Measurements from ENCODE around the gene ERC2. TPM values are rescaled to one million over a fixed set of nuclear protein-coding genes. Genes with fewer than 3 reads are reported as not detected.

ERC2 gene
- total RNA-seq, 1 donor from 2014 or later, result 6.2 TPM

DNA sequence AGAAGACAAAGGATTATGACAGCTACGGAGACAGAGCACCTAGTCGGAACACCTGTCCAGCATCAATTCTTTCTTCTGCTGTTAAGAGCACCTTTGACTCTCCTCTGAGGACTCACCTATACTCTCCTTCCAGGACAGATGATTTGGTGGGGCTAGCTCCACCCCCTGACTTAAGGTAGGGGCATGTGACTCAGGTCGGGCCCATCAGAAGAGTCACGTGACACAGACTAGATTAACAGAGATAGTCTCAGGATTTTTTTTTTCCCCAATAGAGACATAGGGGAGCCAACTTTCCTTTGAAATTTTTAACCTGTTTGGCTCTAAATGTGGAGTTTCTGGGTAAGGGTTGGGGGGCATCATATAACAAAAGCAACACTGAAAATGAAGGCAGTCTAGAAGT, 969.7 kb downstream of the ERC2 start:
- no peak for DNase-seq (ENCODE audit: low read depth)

GRCh38 chr3:55497250-55497649, 971.0 kb downstream of the ERC2 start:
- DNase-seq (ENCODE audit: low read depth), result no peak

DNA sequence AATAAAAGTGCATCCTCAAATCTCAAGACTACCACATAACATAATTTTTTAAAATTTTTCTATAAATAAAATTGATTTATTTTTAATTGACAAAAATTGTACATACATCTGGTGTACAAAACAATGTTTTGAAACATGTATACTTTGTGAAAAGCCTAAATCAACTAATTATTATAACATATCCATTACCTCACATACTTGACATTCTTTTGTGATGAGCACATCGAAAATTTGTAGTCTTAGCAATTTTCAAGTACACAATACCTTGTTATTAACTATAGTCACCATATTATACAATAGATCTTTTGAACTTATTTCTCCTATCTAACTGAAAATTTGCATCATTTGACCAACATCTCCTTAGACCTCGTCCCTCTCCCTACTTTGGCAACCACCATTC, 973.3 kb downstream of the ERC2 start:
- DNase-seq (ENCODE audit: low read depth), result no peak

DNA sequence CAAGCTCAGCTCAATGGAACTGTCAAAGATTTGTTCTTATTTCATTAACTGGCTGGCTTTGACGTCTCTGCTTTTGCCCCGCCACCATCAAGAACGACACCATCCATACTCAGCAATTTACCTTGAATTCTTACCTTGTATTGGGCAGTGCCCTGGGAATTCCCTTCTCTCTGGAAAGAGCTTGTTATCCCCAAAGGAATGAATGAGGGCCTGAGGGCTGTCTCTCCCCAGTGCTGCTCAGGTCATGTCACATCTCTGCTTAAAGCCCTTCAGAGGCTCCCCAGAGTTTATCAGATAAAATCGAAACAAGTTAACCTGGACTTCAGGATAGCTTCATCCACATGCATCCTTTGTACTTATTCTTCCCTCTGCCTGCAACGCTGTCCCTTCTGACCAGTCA, 975.3 kb downstream of the ERC2 start:
- no peak for DNase-seq (ENCODE audit: low read depth)

GRCh38 chr3:55491296-55491816, 976.9 kb downstream of the ERC2 start:
- no peak for DNase-seq (ENCODE audit: low read depth)

- no peak for DNase-seq (ENCODE audit: low read depth)
Measured at GRCh38 chr3:55490276-55490913, 977.9 kb downstream of the ERC2 start.

GRCh38 chr3:55489798-55490132, 978.5 kb downstream of the ERC2 start:
- DNase-seq (ENCODE audit: low read depth), result no peak

DNA sequence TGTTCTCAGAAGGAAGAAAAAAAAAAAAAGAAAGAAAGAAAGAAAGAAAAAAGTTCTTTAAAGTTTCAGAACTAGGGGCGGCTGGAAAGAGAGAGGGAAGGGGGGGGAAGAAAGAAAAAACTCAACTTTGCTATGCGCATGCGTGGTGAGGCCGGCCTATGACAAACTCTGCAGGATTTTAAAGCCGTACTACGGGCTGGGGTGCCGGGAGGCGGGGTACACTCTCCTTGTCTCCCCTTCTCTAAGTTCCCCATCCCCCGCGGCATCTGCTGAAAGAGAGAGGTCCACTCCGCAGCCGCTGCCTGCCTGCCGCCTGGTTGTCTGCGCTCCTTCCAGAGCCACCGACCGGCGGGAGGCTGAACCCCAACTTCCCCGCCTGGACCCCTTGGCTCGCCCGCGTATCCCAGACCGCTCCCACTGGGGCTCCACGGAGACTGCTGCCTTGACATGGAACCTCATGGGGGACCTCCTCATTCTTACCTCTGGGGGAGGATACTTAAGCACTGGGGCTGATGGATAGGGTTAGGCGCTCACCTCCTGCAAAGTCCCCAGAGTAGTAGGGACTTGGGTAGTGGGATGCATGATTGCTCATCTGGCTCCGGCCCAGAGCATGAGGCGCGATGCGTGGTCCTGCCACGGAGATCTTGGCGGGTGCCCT, 979.7 kb downstream of the ERC2 start:
- DNase-seq (ENCODE audit: low read depth), result peak; percentile 60

- peak; percentile 49 for DNase-seq (ENCODE audit: low read depth)
Measured at GRCh38 chr3:55487381-55488241, 980.7 kb downstream of the ERC2 start.

GRCh38 chr3:55486857-55487380, 981.3 kb downstream of the ERC2 start, which contains the start of gene WNT5A:
TSS of gene WNT5A (minus strand) at chr3:55487306. CDS start at chr3:55486985, 321 bp downstream.
- DNase-seq (ENCODE audit: low read depth), result no peak

DNA sequence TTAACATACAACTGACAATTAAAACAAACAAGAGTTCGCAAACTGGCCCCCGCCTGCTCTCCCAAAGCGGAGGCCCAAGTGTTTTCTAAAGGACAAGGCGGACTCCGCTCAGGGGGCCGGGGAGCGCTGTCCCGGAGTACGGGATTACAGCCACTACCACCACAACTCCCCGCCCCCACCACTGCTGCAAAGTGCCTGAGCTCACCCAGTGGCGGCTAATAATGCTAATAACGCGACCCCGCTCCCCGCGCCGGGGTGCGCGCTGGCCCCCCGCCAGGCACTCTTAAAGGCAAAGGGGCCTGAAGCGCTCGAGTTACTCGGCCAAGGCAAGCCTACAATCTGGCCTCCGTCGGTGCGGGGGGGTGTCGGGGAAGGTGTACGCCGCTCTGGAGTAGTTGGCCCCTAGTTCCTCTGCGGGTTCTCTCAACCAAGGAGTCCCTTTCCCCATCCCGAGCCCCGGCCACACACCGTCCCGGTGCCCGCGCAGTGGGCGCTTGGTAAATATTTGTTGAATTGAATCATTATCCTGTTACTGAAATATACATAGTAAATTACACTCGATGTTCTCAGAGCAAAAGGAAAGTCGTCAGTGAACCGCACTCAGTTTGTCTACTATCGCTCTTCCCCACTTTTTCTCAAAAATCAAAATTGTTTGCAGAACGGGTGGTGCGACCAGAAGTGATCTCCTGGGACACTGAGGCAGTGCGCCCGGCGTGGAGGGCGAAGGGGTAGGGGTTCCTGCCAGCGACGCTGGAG, 982.0 kb downstream of the ERC2 start:
- peak; percentile 36 for DNase-seq (ENCODE audit: low read depth)

DNA sequence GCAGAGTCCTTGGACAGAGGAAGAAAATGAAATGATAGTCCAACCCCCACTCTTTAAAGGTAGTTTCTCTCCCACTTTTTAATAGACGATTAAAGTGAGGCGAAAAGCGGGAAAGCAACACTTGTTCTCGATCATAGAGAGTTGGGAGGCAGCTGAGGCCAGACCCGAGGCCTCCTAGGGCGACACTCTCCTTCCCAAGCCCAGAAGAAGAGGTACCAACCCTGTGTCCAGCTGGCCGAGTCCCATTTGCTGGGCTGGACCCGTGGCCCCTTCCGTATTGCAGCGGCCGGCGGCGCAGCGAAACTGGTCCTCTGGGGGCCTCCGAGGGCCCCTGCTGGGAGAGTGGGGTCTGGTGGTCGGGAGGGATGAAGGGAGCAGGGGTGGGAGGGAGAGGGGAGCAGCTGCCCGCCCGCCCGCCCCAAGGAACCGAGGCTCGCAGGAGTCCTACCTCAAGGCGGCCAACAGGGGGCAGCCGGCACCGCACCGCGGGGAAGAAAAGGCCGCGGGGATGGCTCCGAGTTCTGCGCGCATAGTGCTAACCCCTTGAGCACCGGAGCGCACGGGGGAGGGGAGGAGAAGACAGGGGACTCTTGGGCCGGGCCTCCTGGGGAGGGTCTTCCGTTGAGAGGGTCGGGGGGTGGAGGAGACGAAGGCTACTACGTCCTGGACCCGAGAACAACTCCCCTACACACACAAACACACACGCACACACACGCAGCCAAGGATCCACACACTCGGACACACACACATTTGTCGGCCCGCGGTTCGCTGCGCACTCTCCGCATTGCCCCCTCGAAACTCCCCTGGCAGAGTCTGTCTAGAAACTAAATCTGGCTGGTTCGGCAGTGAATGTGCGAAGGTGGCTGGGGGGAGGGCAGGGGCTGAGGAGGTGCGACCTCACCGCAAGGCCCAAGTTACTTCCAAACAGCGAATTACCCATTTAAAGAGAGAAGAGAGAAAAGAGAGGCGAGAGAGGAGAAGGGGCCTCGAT, 983.2 kb downstream of the ERC2 start:
- DNase-seq (ENCODE audit: low read depth), result peak; percentile 43

DNA sequence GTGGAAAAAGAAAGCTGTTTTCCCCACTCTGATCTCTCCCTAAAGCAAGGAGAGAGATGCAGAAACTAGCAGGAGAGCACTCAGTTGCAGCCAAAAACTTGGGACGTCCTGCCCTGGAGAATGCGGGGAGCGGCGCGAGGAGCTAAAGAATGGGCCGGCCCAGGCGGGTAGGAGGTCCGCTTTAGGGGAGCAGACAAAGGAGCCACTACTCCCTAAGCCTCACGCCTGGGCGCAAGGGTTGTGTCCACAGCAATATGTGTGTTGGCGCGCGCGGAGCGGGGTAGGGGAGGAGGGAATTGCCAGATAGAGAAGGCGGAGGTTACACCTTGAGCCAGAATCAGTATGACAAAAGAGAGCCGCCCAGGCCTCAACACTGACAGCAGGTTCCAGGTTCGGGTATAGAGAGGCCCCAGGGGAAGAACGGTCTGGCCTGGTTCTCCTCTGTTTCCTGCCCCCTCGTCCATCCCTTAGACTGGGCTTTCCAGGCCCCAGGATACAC, 984.0 kb downstream of the ERC2 start:
- DNase-seq (ENCODE audit: low read depth), result no peak

DNA sequence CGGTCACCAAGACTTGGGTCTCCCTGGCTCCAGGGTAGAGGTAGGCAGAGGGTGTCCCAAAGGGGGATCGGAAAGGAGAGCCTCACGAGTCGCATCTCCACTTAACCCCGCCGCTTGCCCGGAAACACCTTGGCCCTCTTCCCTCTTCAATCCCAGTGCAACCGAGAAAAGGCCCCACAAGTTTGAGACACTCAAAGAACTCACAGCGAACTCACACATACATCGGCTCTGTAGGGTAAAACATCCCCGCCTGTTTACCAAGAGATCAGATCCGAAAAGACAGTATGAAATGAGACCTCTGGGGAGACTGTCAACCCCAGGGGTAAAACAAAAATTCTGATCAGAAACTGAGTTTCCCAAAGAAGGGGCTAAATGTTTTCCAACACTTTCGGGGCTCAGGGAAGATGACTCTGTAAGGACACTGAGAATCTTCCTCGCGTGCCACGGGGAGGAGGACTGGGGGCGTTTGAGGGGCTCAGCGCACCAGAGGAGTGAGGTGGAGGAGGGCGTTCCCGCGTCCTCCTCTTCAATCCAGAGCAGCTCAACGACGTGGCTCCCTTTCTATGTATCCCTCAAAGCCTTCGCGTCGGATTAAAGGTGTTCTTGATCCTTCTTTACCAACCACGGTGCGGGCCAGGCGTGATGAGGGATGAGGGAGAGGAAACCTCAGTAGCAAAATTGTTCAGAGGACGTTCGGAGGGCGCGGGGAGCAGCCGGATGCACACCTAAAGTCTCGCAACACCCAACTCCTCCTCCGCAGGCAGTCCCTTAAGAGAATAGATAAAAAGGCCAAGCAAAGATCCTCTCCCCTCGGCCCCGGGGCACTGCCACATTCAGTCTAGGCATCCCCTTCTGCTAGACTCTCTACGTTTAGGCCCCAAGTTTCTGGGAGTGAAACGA, 984.8 kb downstream of the ERC2 start:
- no peak for DNase-seq (ENCODE audit: low read depth)

GRCh38 chr3:55482496-55483195, 985.6 kb downstream of the ERC2 start:
- DNase-seq (ENCODE audit: low read depth), result no peak

DNA sequence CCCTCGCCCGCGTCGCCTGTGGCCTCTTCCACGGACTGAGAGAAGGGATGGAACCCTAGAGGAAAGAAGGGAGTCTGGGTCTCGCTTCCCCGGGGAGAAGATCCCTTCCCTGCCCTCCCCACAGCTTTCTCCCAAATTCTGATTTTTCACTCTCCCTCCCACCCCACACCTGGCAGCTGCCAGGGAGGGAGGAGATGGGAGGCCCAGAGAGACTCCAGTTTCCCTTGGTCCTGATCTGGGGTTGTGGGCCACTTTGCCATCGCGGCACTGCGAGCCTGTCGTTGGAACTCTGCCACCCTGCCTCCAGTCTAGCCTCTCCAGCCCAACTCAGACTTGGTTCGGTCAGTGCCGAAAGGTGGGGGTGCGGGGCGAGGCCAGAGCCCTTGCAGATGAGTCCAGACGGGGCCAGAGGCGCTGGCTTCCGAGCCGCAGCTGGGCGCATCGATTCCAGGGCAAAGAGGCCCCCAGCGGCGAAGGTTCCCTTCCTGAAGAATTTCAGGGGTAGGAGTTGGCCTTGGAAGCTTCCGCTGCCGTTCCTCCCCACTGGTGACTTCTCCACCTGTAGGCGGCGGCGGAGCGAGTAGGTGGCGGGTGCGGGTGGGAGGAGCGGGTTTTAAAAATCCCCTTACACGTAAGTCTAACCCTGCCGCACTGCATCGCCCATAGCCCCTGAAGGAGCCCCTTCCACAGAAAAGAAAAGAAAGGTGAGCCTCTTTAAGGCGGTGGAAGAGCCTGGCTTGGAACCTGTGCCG, 986.3 kb downstream of the ERC2 start:
- no peak for DNase-seq (ENCODE audit: low read depth)

DNA sequence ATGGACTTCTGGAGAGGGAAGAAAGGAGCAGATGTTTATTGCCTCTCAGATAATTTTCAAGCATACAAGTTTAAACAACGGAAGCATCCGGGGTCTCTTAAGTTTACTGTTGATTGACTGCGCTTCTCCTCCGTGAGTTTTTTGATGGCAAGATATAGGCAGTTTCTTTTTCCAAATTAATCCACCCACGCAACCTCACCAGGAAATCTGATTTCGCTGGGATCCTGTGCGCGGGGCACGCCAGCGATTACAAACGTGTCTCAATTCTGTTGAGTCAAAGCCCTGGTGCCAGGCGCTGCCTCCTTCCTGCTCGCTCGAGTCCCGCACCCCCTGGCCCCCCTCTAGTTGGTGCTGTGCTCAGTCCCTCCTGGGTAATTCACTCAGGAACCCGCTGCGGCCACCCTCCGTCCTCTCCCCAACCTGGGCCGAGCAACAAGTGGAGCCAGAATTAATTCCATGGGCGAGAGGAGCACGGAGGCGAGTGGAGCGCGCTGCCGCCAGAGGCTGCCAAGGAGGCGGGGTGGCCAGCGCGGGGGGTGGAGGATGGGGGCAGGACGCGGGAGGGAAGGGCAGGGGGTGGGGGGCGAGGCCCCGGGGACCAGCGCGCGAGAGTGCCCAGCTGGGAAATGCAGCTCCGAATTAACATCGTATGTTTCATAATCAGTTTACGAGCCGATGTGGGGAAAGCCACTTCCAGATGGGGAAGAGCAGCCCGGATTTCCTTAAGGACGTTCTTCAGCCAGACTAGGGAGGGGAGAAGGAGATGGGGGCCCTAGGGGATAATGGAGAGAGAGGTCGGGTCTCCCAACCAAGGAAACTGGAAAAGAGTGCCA, 987.1 kb downstream of the ERC2 start:
- no peak for DNase-seq (ENCODE audit: low read depth)
